Measurements from ENCODE around the gene HOXD11.

HOXD11 gene

GRCh38 chr2:176154576-176155252 lies 47.6 kb downstream of the HOXD11 start:
- no peak for TF ChIP-seq CTCF (IDR thresholded peaks at IDR 0.05; ENCODE audit: low read depth, low read length)
- TF ChIP-seq EZH2phosphoT487 (IDR thresholded peaks at IDR 0.05; ENCODE audit: low read depth) = no peak
- no peaks in the 10 kb centered on the region for H3K9me3 ChIP-seq (ENCODE audit: insufficient read depth, low read length)

DNA sequence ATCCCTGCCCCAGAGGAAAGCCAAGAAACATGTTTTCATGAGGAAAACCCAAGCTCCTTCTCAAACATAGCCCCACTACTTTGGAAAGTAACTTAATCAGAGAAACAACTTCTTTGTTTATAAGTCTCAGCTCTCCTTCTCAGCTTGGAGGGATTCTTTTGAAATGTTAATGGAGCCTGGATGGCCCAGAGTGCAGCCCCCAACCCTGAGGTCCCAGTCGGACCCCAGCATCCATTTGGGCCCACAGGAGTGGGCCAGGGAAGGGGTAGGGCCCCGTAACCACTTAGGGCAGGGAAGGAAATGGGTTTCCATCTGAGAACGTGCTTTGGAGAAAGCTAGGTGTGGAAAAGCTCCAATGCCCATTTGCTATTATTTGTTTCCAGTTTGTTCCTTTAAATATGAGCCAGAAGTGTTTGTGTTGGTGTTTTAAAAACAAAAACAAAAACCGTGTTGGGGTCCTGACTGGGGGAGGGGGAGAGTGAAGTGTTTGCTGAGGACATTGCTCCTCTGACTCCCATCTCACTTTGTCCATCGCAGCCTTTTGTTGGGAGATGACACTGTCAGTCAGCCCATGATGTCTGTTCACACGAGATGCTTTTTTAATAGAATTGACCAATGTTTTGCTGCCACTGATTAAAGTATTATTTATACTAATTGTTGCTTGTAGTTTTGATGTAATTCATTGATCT lies 48.4 kb downstream of the HOXD11 start:
- H2AFZ ChIP-seq (ENCODE audit: low read depth, low read length) = no peak overlapping the region
- H3K27me3 ChIP-seq (ENCODE audit: low read depth, low read length) = no peaks in the 10 kb centered on the region

More at GRCh38 chr2:176154576-176155252, 47.6 kb downstream of the HOXD11 start:
- Histone ChIP-seq H3K4me3 (ENCODE audit: low read length) (no peak overlapping the region), H3K27me3 (ENCODE audit: low read depth, low read length) (no peaks in the 10 kb centered on the region), H3K4me1 (ENCODE audit: low read length) (no peaks in the 10 kb centered on the region), H3K36me3 (replicated peaks; ENCODE audit: low read depth, low read length) (no peaks in the 10 kb centered on the region), H3K27ac (ENCODE audit: low read length) (no peak overlapping the region), H3K9ac (ENCODE audit: low read length) (no peak overlapping the region), H3K4me2 (ENCODE audit: low read length) (no peak overlapping the region), H3K79me2 (ENCODE audit: low read length) (no peaks in the 10 kb centered on the region), H4K20me1 (ENCODE audit: insufficient read depth, low read length) (no peaks in the 10 kb centered on the region), H2AFZ (ENCODE audit: low read depth, low read length) (no peak overlapping the region)

DNA sequence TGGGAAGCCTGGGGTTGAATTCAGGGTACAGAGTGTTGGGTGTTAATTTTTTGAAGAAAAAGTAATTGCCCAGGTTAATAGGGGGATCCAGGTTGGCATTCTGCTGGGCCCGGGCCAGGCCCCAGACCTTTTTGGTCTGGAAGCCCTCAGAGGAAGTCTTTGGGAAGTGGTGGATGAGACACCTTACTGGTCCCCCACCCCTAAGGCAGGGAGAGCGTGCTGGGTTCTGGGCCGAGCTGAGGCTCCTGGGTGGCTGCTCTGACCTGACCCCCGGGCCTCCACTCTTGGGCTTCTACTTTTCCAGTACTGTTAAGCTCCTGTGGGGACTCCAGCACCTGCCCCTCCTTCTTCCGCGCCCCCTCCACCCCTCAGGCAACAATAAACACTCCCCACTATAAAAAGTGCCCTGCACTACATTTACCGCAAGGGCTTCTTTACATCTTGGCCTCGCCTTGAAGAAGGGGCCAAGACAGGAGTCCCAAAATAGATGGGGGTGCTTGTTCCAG lies 49.3 kb downstream of the HOXD11 start:
- Histone ChIP-seq H3K4me3 (ENCODE audit: low read length) (no peak overlapping the region), H3K27ac (ENCODE audit: low read length) (no peak overlapping the region), H2AFZ (ENCODE audit: low read depth, low read length) (no peak overlapping the region), H3K27me3 (ENCODE audit: low read depth, low read length) (no peaks in the 10 kb centered on the region), H4K20me1 (ENCODE audit: insufficient read depth, low read length) (no peaks in the 10 kb centered on the region), H3K4me1 (ENCODE audit: low read length) (no peaks in the 10 kb centered on the region), H3K9me3 (ENCODE audit: insufficient read depth, low read length) (no peaks in the 10 kb centered on the region), H3K36me3 (replicated peaks; ENCODE audit: low read depth, low read length) (no peaks in the 10 kb centered on the region), H3K4me2 (ENCODE audit: low read length) (no peak overlapping the region), H3K79me2 (ENCODE audit: low read length) (no peaks in the 10 kb centered on the region), H3K9ac (ENCODE audit: low read length) (no peak overlapping the region)
- TF ChIP-seq EZH2phosphoT487 (IDR thresholded peaks at IDR 0.05; ENCODE audit: low read depth) (no peak), CTCF (IDR thresholded peaks at IDR 0.05; ENCODE audit: low read depth, low read length) (no peak)

More for the DNA sequence above, 48.4 kb downstream of the HOXD11 start:
- H3K9ac ChIP-seq (ENCODE audit: low read length) = no peak overlapping the region
- H3K4me1 ChIP-seq (ENCODE audit: low read length) = no peaks in the 10 kb centered on the region
- H3K27ac ChIP-seq (ENCODE audit: low read length) = no peak overlapping the region
- no peak overlapping the region for H3K4me2 ChIP-seq (ENCODE audit: low read length)
- no peak for TF ChIP-seq CTCF (IDR thresholded peaks at IDR 0.05; ENCODE audit: low read depth, low read length)
- no peaks in the 10 kb centered on the region for H4K20me1 ChIP-seq (ENCODE audit: insufficient read depth, low read length)
- H3K9me3 ChIP-seq (ENCODE audit: insufficient read depth, low read length) = no peaks in the 10 kb centered on the region
- no peaks in the 10 kb centered on the region for H3K79me2 ChIP-seq (ENCODE audit: low read length)
- H3K36me3 ChIP-seq (replicated peaks; ENCODE audit: low read depth, low read length) = no peaks in the 10 kb centered on the region
- H3K4me3 ChIP-seq (ENCODE audit: low read length) = no peak overlapping the region

- Histone ChIP-seq H3K9me3 (ENCODE audit: insufficient read depth, low read length) (no peaks in the 10 kb centered on the region), H3K4me1 (ENCODE audit: low read length) (no peaks in the 10 kb centered on the region), H4K20me1 (ENCODE audit: insufficient read depth, low read length) (no peaks in the 10 kb centered on the region), H3K9ac (ENCODE audit: low read length) (no peak within 1 kb of the TSS), H3K4me2 (ENCODE audit: low read length) (no peak within 1 kb of the TSS), H3K4me3 (ENCODE audit: low read length) (no peak within 1 kb of the TSS), H3K36me3 (replicated peaks; ENCODE audit: low read depth, low read length) (no peaks in the 10 kb centered on the region), H3K27me3 (ENCODE audit: low read depth, low read length) (no peaks in the 10 kb centered on the region), H2AFZ (ENCODE audit: low read depth, low read length) (no peak within 1 kb of the TSS), H3K79me2 (ENCODE audit: low read length) (no peaks in the 10 kb centered on the region), H3K27ac (ENCODE audit: low read length) (no peak within 1 kb of the TSS)
- TF ChIP-seq EZH2phosphoT487 (IDR thresholded peaks at IDR 0.05; ENCODE audit: low read depth) (no peak), CTCF (IDR thresholded peaks at IDR 0.05; ENCODE audit: low read depth, low read length) (no peak)
These were observed 49.9 kb downstream of the HOXD11 start, which contains the start of gene HOXD3 for GRCh38 chr2:176156807-176157498. Gene HOXD3 (plus strand): TSS chr2:176157307. CDS start chr2:176169115, 11,808 bp downstream.
